GM12801 (cell line): ENCODE data around the gene TSPAN1.

ENCODE experiments used
- TF ChIP-seq, protein P1 (sequence below): IDR thresholded peaks from one replicate; pipeline ENCODE4 v1.5.1; 2011; ENCODE audit warnings: control low read depth; ENCODE audit not compliant: insufficient read length; ENCODE audit errors: extremely low read depth

TSPAN1 gene

GRCh38 chr1:46197964-46198811, 23.3 kb downstream of the TSPAN1 start, which contains the start of gene POMGNT1:
Gene POMGNT1, minus strand, starts transcription at chr1:46198434. Its CDS starts 613 bp downstream, at chr1:46197821.
- TF ChIP-seq, protein P1, sequence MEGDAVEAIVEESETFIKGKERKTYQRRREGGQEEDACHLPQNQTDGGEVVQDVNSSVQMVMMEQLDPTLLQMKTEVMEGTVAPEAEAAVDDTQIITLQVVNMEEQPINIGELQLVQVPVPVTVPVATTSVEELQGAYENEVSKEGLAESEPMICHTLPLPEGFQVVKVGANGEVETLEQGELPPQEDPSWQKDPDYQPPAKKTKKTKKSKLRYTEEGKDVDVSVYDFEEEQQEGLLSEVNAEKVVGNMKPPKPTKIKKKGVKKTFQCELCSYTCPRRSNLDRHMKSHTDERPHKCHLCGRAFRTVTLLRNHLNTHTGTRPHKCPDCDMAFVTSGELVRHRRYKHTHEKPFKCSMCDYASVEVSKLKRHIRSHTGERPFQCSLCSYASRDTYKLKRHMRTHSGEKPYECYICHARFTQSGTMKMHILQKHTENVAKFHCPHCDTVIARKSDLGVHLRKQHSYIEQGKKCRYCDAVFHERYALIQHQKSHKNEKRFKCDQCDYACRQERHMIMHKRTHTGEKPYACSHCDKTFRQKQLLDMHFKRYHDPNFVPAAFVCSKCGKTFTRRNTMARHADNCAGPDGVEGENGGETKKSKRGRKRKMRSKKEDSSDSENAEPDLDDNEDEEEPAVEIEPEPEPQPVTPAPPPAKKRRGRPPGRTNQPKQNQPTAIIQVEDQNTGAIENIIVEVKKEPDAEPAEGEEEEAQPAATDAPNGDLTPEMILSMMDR = no peak

GRCh38 chr1:46199233-46199749, 24.4 kb downstream of the TSPAN1 start:
- TF ChIP-seq, protein P1 = no peak

DNA sequence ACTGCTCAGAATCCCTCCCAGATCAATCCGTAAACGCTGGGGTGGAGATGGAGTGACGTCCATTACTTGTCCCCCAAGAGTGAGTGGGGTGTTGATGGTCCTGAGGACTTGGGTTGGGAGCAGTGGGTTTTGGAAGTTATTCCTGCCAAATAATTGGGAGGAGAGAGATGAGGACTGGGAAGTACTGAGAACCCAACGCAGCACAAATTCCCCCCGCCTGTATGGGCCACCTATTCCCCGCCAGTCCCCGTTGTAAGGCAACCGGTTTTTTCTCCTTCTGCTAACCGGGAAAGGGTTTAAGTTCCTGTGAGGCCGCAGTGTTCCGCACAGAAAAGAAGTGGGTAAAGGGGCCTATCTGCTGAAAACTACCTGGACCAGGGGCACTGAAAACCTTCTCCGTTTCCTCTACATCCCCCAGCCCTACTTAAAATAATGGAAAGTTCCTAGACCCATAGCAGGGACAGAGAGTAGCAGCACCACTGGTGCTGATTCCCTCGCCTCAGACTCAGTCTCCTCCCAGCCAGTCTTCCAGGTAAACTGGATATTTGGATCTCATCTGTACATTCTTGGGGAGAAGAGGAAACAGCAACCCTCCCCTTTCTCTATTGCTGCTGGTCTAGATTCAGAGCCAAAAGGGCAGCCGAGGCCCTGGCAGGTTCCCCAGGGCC, 29.0 kb downstream of the TSPAN1 start:
- TF ChIP-seq, protein P1 = no peak

DNA sequence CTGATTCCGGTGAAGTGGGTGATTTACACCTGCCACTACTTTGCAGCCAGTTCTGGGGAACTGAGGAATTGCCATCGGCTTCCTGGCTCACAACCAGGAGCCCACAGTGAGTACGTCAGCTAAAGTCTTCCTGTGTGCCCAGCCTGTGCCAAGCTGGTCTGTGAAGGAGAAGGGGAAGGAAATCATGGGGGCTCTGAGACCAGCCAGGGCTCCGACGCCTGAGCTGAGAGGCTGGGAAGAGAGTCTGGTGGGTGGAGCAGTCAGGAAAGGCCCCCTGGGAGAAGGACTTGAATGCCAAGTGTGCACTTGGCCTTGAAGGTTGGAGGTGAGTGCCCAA, 29.5 kb downstream of the TSPAN1 start:
- TF ChIP-seq, protein P1 = no peak

DNA sequence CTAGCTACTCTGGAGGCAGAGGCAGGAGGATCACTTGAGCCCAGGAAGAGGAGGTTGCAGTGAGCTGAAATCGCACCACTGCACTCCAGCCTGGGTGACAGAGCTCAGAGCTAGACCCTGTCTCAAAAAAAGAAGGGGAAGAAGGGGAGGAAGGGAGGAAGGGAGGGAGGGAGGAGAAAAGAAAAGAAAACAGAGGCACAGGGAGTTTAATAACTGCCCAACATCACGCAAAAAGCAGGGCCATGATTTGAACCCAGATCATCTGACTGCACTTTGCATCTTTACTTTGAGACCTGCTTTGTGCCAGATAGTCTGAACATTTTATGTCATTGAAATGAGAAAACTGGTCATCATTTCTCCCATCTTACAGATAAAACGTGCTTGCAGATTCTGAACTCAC, 30.3 kb downstream of the TSPAN1 start:
- TF ChIP-seq, protein P1 = no peak

- TF ChIP-seq, protein P1 = no peak
Observed at GRCh38 chr1:46205791-46206190, 30.9 kb downstream of the TSPAN1 start.

- TF ChIP-seq, protein P1 = no peak
Observed at GRCh38 chr1:46206399-46206798, 31.5 kb downstream of the TSPAN1 start.
